HCT116 (cell line): ENCODE measurements around the gene TNPO2. TPM values are rescaled to one million over a fixed set of nuclear protein-coding genes. Genes with fewer than 3 reads are reported as not detected.

Source experiments
- ATAC-seq: fragments of 200-7000 bp; cut with Tn5 transposase; 2 replicates; pipeline ENCODE4 v1.9.1; 2020; ENCODE audit warnings: mild to moderate bottlenecking, moderate library complexity
- BruUV-seq: library from RNA; stranded (reverse); fragments of 400-500 nt; replicated peaks from 2 replicates; lab custom pipeline; 2021; lab: Mats Ljungman, UMichigan
- CTCF ChIA-PET: fragments of 300-600 bp; sonication (Branson Sonifier 250); formaldehyde crosslinking; loops from one replicate; lab custom pipeline; 2021; ENCODE audit warnings: antibody characterized with exemption; lab: Charles Lee
- POLR2A ChIA-PET: fragments of 300-600, 350-600 bp; sonication (Branson Sonifier 250); formaldehyde crosslinking; loops from one replicate; lab custom pipeline; 2021; ENCODE audit warnings: antibody characterized with exemption; lab: Charles Lee
- RAD21 ChIA-PET, 2 experiments: fragments of 300-600 bp; sonication (Branson Sonifier 250); formaldehyde crosslinking; loops; one replicate each; lab custom pipeline; 2023; ENCODE audit warnings: low total read pairs in 2 of 2; ENCODE audit not compliant: uncharacterized antibody in 2 of 2, unreplicated experiment in 2 of 2, low non-redundant PET in 1 of 2; lab: Charles Lee
- DNase-seq: peaks from one replicate; pipeline ENCODE4 v3.0.0-alpha.2; 2010; ENCODE audit warnings: low read depth, low spot score
- H2AFZ ChIP-seq: fragments of 200-600 bp; shearing (Covaris generic), sonication (generic); 2 replicates; pipeline ENCODE4 v1.6.1; 2017; ENCODE audit warnings: low read depth, mixed run types, mixed read lengths, antibody characterized with exemption, low read length; ENCODE audit not compliant: poor library complexity, severe bottlenecking
- H3K27ac ChIP-seq: 2 replicates; pipeline ENCODE4 v1.5.1; 2012; ENCODE audit warnings: low read depth, low read length
- H3K27me3 ChIP-seq: fragments of 200-600 bp; sonication (generic); 2 replicates; pipeline ENCODE4 v1.6.1; 2016; ENCODE audit warnings: mixed run types, low read length, mixed read lengths; ENCODE audit not compliant: insufficient read depth
- H3K36me3 ChIP-seq, 2 experiments: fragments of 200-500 bp in 1 of 2; fragments of 200-600 bp in 1 of 2; sonication (Bioruptor generic) in 1 of 2; sonication (generic) in 1 of 2; 2 replicates each; pipeline versions ENCODE4 v1.5.1 to v1.6.1; 2014 to 2016; ENCODE audit warnings: low read length in 2 of 2, inconsistent platforms in 1 of 2, mixed read lengths in 1 of 2, mixed run types in 1 of 2; ENCODE audit not compliant: insufficient read depth in 2 of 2, control insufficient read depth in 1 of 2
- H3K4me1 ChIP-seq, 2 experiments: fragments of 200-600 bp in 1 of 2; sonication (generic) in 1 of 2; 2 replicates each; pipeline versions ENCODE4 v1.5.1 to v1.6.1; 2012 to 2017; ENCODE audit warnings: low read length in 2 of 2, inconsistent platforms in 1 of 2, mild to moderate bottlenecking in 1 of 2, mixed read lengths in 1 of 2, mixed run types in 1 of 2, moderate library complexity in 1 of 2; ENCODE audit not compliant: insufficient read depth in 2 of 2, control insufficient read depth in 1 of 2
- H3K4me2 ChIP-seq: fragments of 200-600 bp; sonication (generic); 2 replicates; pipeline ENCODE4 v1.6.1; 2017; ENCODE audit warnings: mixed run types, low read length, mixed read lengths
- H3K4me3 ChIP-seq, 2 experiments: fragments of 200-600 bp in 1 of 2; sonication (generic) in 1 of 2; replicated peaks in 1 of 2; 2 replicates each; pipeline ENCODE4 v1.5.1; 2011 to 2016; ENCODE audit warnings: low read length in 2 of 2, control low read depth in 1 of 2, low read depth in 1 of 2, mild to moderate bottlenecking in 1 of 2, mixed read lengths in 1 of 2, mixed run types in 1 of 2
- H3K79me2 ChIP-seq: fragments of 200-600 bp; sonication (generic); 2 replicates; pipeline ENCODE4 v1.6.1; 2017; ENCODE audit warnings: mild to moderate bottlenecking, mixed run types, low read length, moderate library complexity, mixed read lengths; ENCODE audit not compliant: insufficient read depth
- H3K9ac ChIP-seq: fragments of 200-600 bp; sonication (generic); 2 replicates; pipeline ENCODE4 v1.6.1; 2016; ENCODE audit warnings: low read length, mixed read lengths
- H3K9me2 ChIP-seq: fragments of 200-600 bp; sonication (generic), shearing (Covaris generic); 2 replicates; pipeline ENCODE4 v1.6.1; 2017; ENCODE audit warnings: mixed run types, mild to moderate bottlenecking, moderate library complexity; ENCODE audit not compliant: insufficient read depth
- H3K9me3 ChIP-seq, 2 experiments: fragments of 200-500 bp in 1 of 2; fragments of 200-600 bp in 1 of 2; sonication (Bioruptor generic) in 1 of 2; sonication (generic) in 1 of 2; 2 replicates each; pipeline ENCODE4 v1.6.1; 2014 to 2017; ENCODE audit warnings: low read length in 2 of 2, mixed read lengths in 2 of 2, inconsistent platforms in 1 of 2, low read depth in 1 of 2, mild to moderate bottlenecking in 1 of 2, mixed run types in 1 of 2, moderate library complexity in 1 of 2; ENCODE audit not compliant: control insufficient read depth in 1 of 2, insufficient read depth in 1 of 2
- H4K20me1 ChIP-seq: fragments of 200-600 bp; sonication (generic), shearing (Covaris generic); 2 replicates; pipeline ENCODE4 v1.6.1; 2017; ENCODE audit warnings: mixed run types, mild to moderate bottlenecking, moderate library complexity; ENCODE audit not compliant: insufficient read depth
- ATF3 ChIP-seq: IDR thresholded peaks from 2 replicates; pipeline ENCODE4 v1.6.1; 2012
- CEBPB ChIP-seq: IDR thresholded peaks from 2 replicates; pipeline ENCODE4 v1.6.1; 2012; ENCODE audit warnings: low read depth
- JUND ChIP-seq: IDR thresholded peaks from 2 replicates; pipeline ENCODE4 v1.6.1; 2012
- POLR2A ChIP-seq: IDR thresholded peaks from 2 replicates; pipeline ENCODE4 v1.7.0; 2011; ENCODE audit warnings: borderline replicate concordance; ENCODE audit not compliant: insufficient read depth, insufficient read length; ENCODE audit errors: extremely low read depth
- SRF ChIP-seq: IDR thresholded peaks from 2 replicates; pipeline ENCODE4 v1.6.1; 2012; ENCODE audit warnings: low read depth
- TCF7L2 ChIP-seq: IDR thresholded peaks from 2 replicates; pipeline ENCODE4 v1.7.0; 2011; ENCODE audit warnings: borderline replicate concordance, inconsistent platforms; ENCODE audit not compliant: insufficient read depth, insufficient read length; ENCODE audit errors: extremely low read depth
- YY1 ChIP-seq: IDR thresholded peaks from 2 replicates; pipeline ENCODE4 v1.6.1; 2011; ENCODE audit warnings: low read length, low read depth, moderate library complexity, mild to moderate bottlenecking; ENCODE audit not compliant: insufficient replicate concordance; ENCODE audit errors: extremely low read depth
- ZFX ChIP-seq: fragments of 450-650 bp; IDR thresholded peaks from 2 replicates; pipeline ENCODE4 v1.6.1; 2017
- intact Hi-C: fragments of 100-400 bp; cut with micrococcal nuclease; formaldehyde crosslinking; loops from 2 replicates; pipeline ENCODE4 v1.10.0; 2022
- total RNA-seq: library from RNA; stranded (reverse); gene quantifications from one replicate; pipeline ENCODE4 v1.2.1, GENCODE V29; 2021; ENCODE audit not compliant: unreplicated experiment

The TNPO2 gene
- total RNA-seq, 1 experiment from 2014 or later, result 81.8 TPM

- H3K9ac ChIP-seq, result peak overlapping the region; percentile 93
- H2AFZ ChIP-seq, result no peak overlapping the region
- peak overlapping the region; percentile 82 to 93 for H3K4me3 ChIP-seq
- H3K27me3 ChIP-seq, result no peaks in the 10 kb centered on the region
- ATAC-seq (peak; percentile 59), DNase-seq (no peak)
- H3K9me3 ChIP-seq, result no peaks in the 10 kb centered on the region
- CTCF ChIA-PET, result interaction anchor here (0.6 to 3.0 kb wide), 9 partner anchors 11 to 323 kb away, joined by 3 to 17 read pairs (median 3); partner anchors contain the start of gene TRIR
- RAD21 ChIA-PET, result interaction anchor here in 1 of 2 experiments (1.0 kb wide), 1 partner anchor 12 kb away, joined by 5 read pairs; no protein-coding TSS in a partner anchor
- H3K4me2 ChIP-seq, result peak overlapping the region; percentile 78
- peaks cover 0 to 41% of the 10 kb centered on the region in 2 experiments; a peak in 3 of 4 replicates for H3K4me1 ChIP-seq
- POLR2A ChIA-PET, result interaction anchor here (1.1 to 3.9 kb wide), 5 partner anchors 12 to 70 kb away, joined by 3 to 32 read pairs (median 15); partner anchors contain the start of genes GET3 and JUNB
- no peaks in the 10 kb centered on the region for H3K9me2 ChIP-seq
- no peaks in the 10 kb centered on the region for H4K20me1 ChIP-seq
- TF ChIP-seq ATF3 (no peak), YY1 (no peak), SRF (no peak), ZFX (peak; percentile 82; the same call in 1 of the 2 replicates), POLR2A (no peak), TCF7L2 (no peak), CEBPB (no peak), JUND (no peak)
- H3K79me2 ChIP-seq, result peaks cover 67% of the 10 kb centered on the region
- H3K36me3 ChIP-seq, result peaks cover 5 to 21% of the 10 kb centered on the region in 2 experiments; a peak in 2 of 4 replicates
- peak overlapping the region; percentile 88 for H3K27ac ChIP-seq
- intact Hi-C loops, result no loop called here
- BruUV-seq, result no TSS peak
Observed at GRCh38 chr19:12721656-12722565, 1.8 kb downstream of the TNPO2 start.
